GM18873 (cell line): ENCODE measurements around the gene SYNPO2.

Experiments
- ATAC-seq: cut with Tn5 transposase; IDR thresholded peaks from one replicate; pipeline ENCODE4 v1.9.1; 2021; ENCODE audit warnings: mild to moderate bottlenecking, moderate library complexity, moderate number of reproducible peaks; ENCODE audit not compliant: unreplicated experiment, low FRiP score

The SYNPO2 gene

DNA sequence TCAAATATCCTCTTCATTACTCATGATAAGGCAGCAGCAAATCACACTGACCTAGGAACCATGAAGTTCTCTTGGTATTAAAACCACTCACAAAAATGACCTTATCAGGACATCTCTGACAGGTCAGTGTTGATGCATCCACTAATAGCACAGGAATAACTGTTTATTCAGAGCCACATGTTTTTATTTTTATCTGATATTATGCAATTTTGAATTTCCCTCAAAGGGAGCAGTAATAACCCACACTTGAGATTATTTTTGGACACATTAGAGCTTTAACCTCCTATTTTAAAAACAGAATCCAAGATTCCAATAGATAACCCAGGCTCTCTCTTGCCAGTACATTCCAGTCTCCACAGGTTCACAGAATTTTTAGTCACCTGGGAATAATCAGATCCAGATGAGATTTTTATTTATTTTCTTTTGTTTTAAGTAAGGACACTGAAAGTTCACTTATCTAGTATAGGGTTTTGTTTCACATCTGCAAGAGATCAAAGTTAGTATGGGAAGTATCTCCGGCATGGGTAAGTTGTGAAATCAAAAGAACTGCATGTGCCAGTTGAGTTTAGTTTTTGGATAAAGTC lies 210.7 kb downstream of the SYNPO2 start:
- no peak for ATAC-seq

DNA sequence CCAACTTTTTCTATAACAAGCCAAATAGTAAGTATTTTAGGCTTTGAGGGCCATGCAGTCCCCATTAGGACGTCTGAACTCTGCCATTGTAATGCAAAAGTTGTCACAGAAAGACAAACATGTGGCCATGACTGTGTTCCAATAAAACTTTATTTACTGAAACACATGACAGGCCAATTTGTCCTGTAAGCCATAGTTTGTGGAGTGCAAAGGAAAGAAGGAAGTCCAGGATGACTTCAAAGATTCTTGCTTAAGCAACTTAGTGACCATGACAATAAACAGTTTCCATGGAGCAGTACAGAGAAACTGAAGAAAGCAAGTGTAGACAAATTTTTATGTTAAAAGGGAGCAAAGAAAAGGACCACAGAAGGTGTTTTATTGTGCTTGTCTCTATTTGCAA lies 212.0 kb downstream of the SYNPO2 start:
- no peak for ATAC-seq

DNA sequence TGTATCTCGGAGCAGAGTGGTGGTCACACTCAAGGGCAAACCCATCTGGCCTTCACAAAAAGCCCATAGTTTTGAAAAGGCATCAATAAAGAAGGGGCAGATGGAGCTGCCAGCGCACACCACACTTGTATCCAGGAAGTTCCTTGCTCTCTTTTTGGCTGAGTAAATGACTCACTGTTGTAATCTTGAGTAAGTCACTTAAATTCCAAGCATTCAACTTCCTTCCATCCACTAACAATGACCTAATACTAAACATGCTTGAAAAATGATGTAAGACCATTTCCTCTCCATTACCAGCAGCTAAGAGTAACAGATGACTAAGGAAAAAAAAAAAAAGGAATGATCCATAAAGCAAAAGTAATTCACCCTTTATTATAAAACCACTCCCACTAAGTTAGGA lies 214.6 kb downstream of the SYNPO2 start:
- no peak for ATAC-seq

DNA sequence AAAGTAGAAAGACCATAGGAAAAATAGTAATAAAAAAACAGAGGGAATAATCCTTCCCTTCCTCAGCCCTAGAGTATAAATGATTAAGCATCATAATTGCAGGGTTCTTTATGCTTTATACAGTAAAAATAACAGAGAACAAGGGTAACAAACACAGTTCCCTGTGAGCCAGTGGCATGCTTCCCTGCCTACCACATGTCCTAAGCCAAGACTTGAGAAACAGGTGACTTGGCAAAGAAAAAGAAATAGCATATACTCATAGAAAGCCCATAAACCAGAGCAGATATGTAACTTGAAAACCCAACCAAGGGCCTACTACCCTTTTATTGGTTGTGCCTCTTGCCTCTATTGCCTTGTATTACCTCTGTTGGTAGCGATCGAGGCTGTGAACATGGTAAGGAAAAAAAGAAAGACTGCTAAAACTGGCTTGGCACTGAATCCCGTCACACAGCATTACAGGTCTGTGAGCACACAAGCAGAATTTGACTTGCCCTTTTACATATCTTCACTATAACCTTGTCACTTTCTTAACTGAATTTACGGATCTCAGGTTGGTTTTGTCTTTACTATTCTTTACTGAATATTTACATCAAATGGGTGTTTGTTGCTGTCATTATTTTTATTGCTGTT lies 216.1 kb downstream of the SYNPO2 start:
- no peak for ATAC-seq

DNA sequence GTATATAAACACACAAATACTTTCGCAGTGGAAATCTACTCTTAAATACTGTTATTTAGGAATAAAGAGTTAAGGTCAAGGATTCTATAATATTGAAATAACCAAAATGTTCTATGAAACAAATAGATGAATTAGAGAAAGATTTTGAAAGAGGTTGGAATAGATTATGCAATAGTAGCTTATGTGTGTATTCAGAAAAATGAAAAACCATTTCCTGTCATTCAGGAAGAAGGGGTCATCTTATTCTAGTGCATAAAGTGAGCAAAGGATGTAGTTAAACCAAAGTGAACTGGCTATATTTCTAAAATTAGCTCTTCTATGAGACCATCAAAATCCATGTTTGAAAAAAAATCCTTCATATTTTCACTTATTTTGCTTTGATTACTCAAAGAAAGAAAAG lies 217.0 kb downstream of the SYNPO2 start:
- no peak for ATAC-seq

DNA sequence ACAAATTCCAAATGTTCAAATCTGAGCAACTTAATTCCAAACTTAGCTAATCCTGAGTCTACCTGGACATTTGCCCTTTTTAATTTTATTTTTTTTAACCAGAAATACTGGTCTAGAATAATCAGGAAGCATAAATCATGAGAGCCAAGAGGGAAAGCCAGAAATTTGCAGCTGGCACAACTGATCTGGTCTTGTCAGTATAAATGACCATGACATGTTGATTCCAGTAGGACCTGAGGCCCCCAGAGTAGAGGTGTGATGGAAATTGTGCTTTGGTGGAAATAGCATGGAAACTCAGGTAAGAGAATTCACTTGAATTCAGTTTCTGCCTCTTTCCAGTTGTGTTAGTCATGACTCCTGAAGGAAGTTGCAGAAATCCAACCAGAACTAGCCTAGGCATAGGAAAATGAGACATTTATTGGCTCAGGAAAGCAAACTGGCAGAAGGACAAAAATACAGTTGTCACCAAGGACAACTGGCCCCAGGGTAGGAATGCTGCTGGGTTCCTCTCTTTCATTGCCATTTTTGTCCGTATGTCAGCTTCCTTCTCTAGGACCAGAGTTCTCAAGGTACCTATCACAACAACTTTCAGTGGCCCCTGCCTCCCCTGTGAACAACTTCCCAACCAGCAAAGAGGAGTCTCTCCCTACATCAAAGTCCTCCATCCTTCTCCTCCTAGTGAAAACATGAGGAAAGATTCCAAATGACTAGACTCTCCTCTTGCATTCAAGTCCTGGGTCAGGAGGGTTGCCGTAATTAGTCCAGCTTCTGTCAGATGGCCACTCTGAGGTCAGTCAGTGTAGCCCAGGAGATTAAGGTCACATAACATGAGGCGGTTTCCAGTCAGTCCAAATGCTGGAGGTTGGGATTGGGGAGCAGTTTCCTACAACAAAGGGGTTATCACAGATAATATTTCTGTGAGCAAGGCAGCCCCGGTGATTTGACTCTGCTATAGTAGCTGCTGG lies 217.7 kb downstream of the SYNPO2 start:
- no peak for ATAC-seq

DNA sequence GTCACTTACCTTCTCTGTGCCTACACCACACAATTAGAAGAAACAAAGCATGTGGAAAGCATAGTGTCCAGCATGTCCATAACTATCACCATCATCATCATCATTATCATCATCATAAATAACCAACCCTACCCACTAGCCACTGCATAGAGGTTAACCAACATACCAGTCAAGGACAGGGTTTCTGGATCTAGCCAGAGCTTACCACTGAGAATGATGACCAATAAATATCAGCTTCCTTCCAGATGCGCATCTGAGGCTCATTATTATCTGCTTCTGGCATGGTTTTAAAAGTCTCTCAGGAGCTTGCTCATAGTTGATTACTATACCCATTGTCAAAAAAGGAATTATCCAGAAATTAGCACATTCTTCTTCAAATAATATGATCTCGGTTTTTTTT lies 221.5 kb downstream of the SYNPO2 start:
- no peak for ATAC-seq
